Osteocyte (in vitro differentiated cells): ENCODE measurements around the gene FASTK. TPM values are rescaled to one million over a fixed set of nuclear protein-coding genes. Genes with fewer than 3 reads are reported as not detected.

Experiments
- DNase-seq: peaks from one replicate; pipeline ENCODE4 v3.0.0; 2021; ENCODE audit warnings: mixed read lengths; ENCODE audit not compliant: unreplicated experiment; ENCODE audit errors: extremely low spot score
- H3K27ac Mint-ChIP-seq: one replicate; pipeline ENCODE4 v1.8.0; 2021; ENCODE audit warnings: mild to moderate bottlenecking, mixed read lengths; ENCODE audit not compliant: unreplicated experiment
- H3K27me3 Mint-ChIP-seq: one replicate; pipeline ENCODE4 v1.8.0; 2021; ENCODE audit warnings: mixed read lengths; ENCODE audit not compliant: unreplicated experiment
- H3K36me3 Mint-ChIP-seq: one replicate; pipeline ENCODE4 v1.8.0; 2021; ENCODE audit warnings: mixed read lengths; ENCODE audit not compliant: unreplicated experiment
- H3K4me1 Mint-ChIP-seq: one replicate; pipeline ENCODE4 v1.8.0; 2021; ENCODE audit warnings: mixed read lengths; ENCODE audit not compliant: unreplicated experiment
- H3K4me3 Mint-ChIP-seq: one replicate; pipeline ENCODE4 v1.8.0; 2021; ENCODE audit warnings: mild to moderate bottlenecking, moderate library complexity, mixed read lengths; ENCODE audit not compliant: unreplicated experiment
- H3K9me3 Mint-ChIP-seq: one replicate; pipeline ENCODE4 v1.8.0; 2021; ENCODE audit warnings: mixed read lengths; ENCODE audit not compliant: unreplicated experiment
- total RNA-seq: library from RNA; stranded (reverse); gene quantifications from 2 replicates; pipeline ENCODE4 v1.2.1, GENCODE V29; 2021
- TF ChIP-seq, protein P1 (sequence below): fragments of 200-600 bp; sonication (generic); IDR thresholded peaks from 2 replicates; pipeline ENCODE4 v1.5.0; 2021; ENCODE audit warnings: antibody characterized with exemption, mild to moderate bottlenecking, moderate library complexity

FASTK gene
- total RNA-seq, 1 donor from 2014 or later = 104 TPM

DNA sequence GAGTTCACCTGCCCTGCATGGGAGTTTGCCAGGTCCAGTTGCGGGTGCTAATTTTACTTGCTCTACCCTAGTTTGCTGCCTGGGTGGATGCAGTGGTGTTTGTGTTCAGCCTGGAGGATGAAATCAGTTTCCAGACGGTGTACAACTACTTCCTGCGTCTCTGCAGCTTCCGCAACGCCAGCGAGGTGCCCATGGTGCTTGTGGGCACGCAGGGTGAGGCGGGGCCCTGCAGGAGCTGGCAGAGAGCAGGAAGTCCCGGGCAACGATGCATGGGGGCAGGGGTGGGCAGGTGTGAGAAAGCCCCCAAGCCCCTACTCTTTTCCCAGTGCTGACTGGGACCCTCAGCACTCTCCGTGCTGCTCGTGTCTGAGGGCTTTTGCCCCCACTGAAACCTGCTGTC lies 37.0 kb upstream of the FASTK start:
- no peak overlapping the region for H3K27ac Mint-ChIP-seq
- no peaks in the 10 kb centered on the region for H3K27me3 Mint-ChIP-seq
- peaks cover 29% of the 10 kb centered on the region for H3K36me3 Mint-ChIP-seq
- TF ChIP-seq, protein P1, sequence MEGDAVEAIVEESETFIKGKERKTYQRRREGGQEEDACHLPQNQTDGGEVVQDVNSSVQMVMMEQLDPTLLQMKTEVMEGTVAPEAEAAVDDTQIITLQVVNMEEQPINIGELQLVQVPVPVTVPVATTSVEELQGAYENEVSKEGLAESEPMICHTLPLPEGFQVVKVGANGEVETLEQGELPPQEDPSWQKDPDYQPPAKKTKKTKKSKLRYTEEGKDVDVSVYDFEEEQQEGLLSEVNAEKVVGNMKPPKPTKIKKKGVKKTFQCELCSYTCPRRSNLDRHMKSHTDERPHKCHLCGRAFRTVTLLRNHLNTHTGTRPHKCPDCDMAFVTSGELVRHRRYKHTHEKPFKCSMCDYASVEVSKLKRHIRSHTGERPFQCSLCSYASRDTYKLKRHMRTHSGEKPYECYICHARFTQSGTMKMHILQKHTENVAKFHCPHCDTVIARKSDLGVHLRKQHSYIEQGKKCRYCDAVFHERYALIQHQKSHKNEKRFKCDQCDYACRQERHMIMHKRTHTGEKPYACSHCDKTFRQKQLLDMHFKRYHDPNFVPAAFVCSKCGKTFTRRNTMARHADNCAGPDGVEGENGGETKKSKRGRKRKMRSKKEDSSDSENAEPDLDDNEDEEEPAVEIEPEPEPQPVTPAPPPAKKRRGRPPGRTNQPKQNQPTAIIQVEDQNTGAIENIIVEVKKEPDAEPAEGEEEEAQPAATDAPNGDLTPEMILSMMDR = no peak
- H3K4me3 Mint-ChIP-seq = no peak overlapping the region
- DNase-seq = no peak
- H3K4me1 Mint-ChIP-seq = peaks cover 22% of the 10 kb centered on the region
- no peaks in the 10 kb centered on the region for H3K9me3 Mint-ChIP-seq

GRCh38 chr7:151116603-151117440 lies 36.2 kb upstream of the FASTK start:
- Mint-ChIP-seq H3K9me3 (no peaks in the 10 kb centered on the region), H3K4me1 (peaks cover 26% of the 10 kb centered on the region), H3K27me3 (no peaks in the 10 kb centered on the region), H3K27ac (no peak overlapping the region), H3K4me3 (no peak overlapping the region), H3K36me3 (peaks cover 28% of the 10 kb centered on the region)
- TF ChIP-seq, protein P1 = no peak
- no peak for DNase-seq

- H3K27ac Mint-ChIP-seq = peak overlapping the region; percentile 56
- no peaks in the 10 kb centered on the region for H3K9me3 Mint-ChIP-seq
- TF ChIP-seq, protein P1 = no peak
- DNase-seq = no peak
- H3K27me3 Mint-ChIP-seq = no peaks in the 10 kb centered on the region
- peaks cover 21% of the 10 kb centered on the region for H3K36me3 Mint-ChIP-seq
- H3K4me1 Mint-ChIP-seq = peaks cover 29% of the 10 kb centered on the region
- peak overlapping the region; percentile 62 for H3K4me3 Mint-ChIP-seq
Observed at GRCh38 chr7:151115836-151116418, 35.3 kb upstream of the FASTK start.

DNA sequence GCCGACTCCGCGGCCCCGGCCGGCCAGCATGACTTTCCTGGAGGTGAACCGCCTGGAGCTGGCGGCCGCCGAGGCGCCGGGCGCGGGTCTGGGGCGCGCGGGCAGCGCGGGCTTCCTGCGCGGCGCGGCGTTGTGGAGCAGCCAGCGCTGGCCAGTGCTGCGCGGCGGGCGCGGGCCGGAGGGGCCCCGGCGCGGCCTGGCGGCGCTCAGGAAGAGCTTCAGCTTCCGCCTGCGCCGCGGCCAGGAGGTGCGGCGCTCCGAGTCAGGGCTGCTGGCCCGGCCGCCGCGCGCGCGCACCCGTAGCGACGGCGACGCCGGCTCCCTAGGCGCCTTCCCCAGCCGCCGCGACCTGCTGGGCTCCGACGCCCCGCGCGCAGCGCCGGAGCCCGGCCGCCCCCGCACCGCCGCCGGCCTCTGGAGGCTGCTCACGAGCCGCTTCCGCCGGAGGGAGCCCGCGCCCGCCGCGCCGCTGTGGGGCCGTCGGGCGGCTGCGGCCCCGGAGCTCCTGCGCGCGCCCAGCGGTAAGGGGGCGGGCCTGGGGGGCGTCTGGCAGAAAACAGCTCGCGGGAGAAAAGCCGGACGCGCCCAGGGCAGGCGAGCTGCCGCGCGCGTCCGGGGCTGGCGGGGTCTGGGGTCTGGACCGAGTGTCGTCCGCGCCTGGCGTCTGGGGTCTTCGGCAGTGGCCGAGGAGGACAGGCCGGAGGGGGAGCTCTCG lies 34.7 kb upstream of the FASTK start:
- Mint-ChIP-seq H3K9me3 (no peaks in the 10 kb centered on the region), H3K4me3 (peak overlapping the region; percentile 62), H3K36me3 (peaks cover 14% of the 10 kb centered on the region), H3K4me1 (peaks cover 33% of the 10 kb centered on the region), H3K27ac (peak overlapping the region; percentile 56), H3K27me3 (no peaks in the 10 kb centered on the region)
- TF ChIP-seq, protein P1 = no peak
- DNase-seq = no peak
